HepG2 (cell line): ENCODE results near the gene BPHL.
"Not testable (repeated sequence)": the region's sequence is repeated elsewhere in the genome, so short reads cannot be mapped to it uniquely, and the experiment has no call there.

Experiments used
- ATF3 ChIP-seq: sonication (generic); formaldehyde crosslinking; IDR thresholded peaks from 2 replicates; pipeline ENCODE4 v1.4.0; 2020; ENCODE audit warnings: missing genetic modification reagents
- MYC ChIP-seq: sonication (generic); formaldehyde crosslinking; IDR thresholded peaks from 2 replicates; pipeline ENCODE4 v1.9.0; 2021; ENCODE audit warnings: missing genetic modification reagents, borderline replicate concordance
- NR1H2 ChIP-seq: sonication (generic); formaldehyde crosslinking; IDR thresholded peaks from 2 replicates; pipeline ENCODE4 v1.8.1; 2022; ENCODE audit warnings: low read depth, missing genetic modification reagents, borderline replicate concordance
- SP4 ChIP-seq: sonication (generic); formaldehyde crosslinking; IDR thresholded peaks from 2 replicates; pipeline ENCODE4 v1.8.1; 2023; ENCODE audit warnings: mild to moderate bottlenecking, missing genetic modification reagents
- TFDP2 ChIP-seq: sonication (generic); formaldehyde crosslinking; IDR thresholded peaks from 2 replicates; pipeline ENCODE4 v1.4.0; 2020; ENCODE audit warnings: missing genetic modification reagents
- ZBTB1 ChIP-seq: sonication (generic); formaldehyde crosslinking; IDR thresholded peaks from 2 replicates; pipeline ENCODE4 v1.4.0; 2020; ENCODE audit warnings: missing genetic modification reagents, borderline replicate concordance
- ZNF605 ChIP-seq: sonication (generic); formaldehyde crosslinking; IDR thresholded peaks from 2 replicates; pipeline ENCODE4 v1.8.0; 2022; ENCODE audit warnings: mild to moderate bottlenecking, missing genetic modification reagents
- ZNF710 ChIP-seq: sonication (generic); formaldehyde crosslinking; IDR thresholded peaks from 2 replicates; pipeline ENCODE4 v1.5.0; 2020; ENCODE audit warnings: mild to moderate bottlenecking, missing genetic modification reagents, borderline replicate concordance

- not testable (repeated sequence) for TF ChIP-seq ZNF710; ATF3 (CRISPR knock-in tag); ZBTB1 (CRISPR knock-in tag); SP4 (CRISPR knock-in tag); TFDP2 (CRISPR knock-in tag); ZNF605; NR1H2 (CRISPR knock-in tag); MYC (CRISPR knock-in tag)
Observed at GRCh38 chr6:3179945-3180344, 61.4 kb downstream of the BPHL start.
